MCF 10A (cell line): ENCODE measurements around the gene ZNF71. TPM values are rescaled to one million over a fixed set of nuclear protein-coding genes. Genes with fewer than 3 reads are reported as not detected.
"Not testable (repeated sequence)": the region's sequence is repeated elsewhere in the genome, so short reads cannot be mapped to it uniquely, and the experiment has no call there.

Experiments used
- BruUV-seq: library from RNA; stranded (reverse); fragments of 400-500 nt; replicated peaks from 2 replicates; lab custom pipeline; 2021; lab: Mats Ljungman, UMichigan
- CTCF ChIA-PET: fragments of 300-600 bp; sonication (Branson Sonifier 250); formaldehyde crosslinking; extraction: SDS; loops from one replicate; lab custom pipeline; 2021; ENCODE audit warnings: antibody characterized with exemption, inconsistent platforms; lab: Yijun Ruan, JAX
- POLR2A ChIA-PET: fragments of 300-600, 350-650 bp; sonication (Branson Sonifier 250); formaldehyde crosslinking; extraction: SDS; loops from one replicate; lab custom pipeline; 2020; ENCODE audit warnings: antibody characterized with exemption, inconsistent platforms; lab: Yijun Ruan, JAX
- DNase-seq: peaks from one replicate; pipeline ENCODE4 v3.0.0-alpha.2; 2018; ENCODE audit not compliant: unreplicated experiment
- H3K27ac Mint-ChIP-seq: one replicate; pipeline ENCODE4 v1.8.0; 2022; ENCODE audit warnings: mild to moderate bottlenecking, low read depth, mixed read lengths; ENCODE audit not compliant: unreplicated experiment
- H3K27me3 Mint-ChIP-seq: one replicate; pipeline ENCODE4 v1.8.0; 2022; ENCODE audit warnings: mixed read lengths; ENCODE audit not compliant: insufficient read depth, unreplicated experiment
- H3K36me3 Mint-ChIP-seq: one replicate; pipeline ENCODE4 v1.8.0; 2022; ENCODE audit warnings: mild to moderate bottlenecking, moderate library complexity, mixed read lengths; ENCODE audit not compliant: insufficient read depth, unreplicated experiment
- H3K4me1 Mint-ChIP-seq: one replicate; pipeline ENCODE4 v1.8.0; 2022; ENCODE audit warnings: mixed read lengths; ENCODE audit not compliant: insufficient read depth, unreplicated experiment
- H3K4me3 Mint-ChIP-seq: one replicate; pipeline ENCODE4 v1.8.0; 2022; ENCODE audit warnings: mild to moderate bottlenecking, moderate library complexity, mixed read lengths; ENCODE audit not compliant: unreplicated experiment
- H3K9me3 Mint-ChIP-seq: one replicate; pipeline ENCODE4 v1.8.0; 2022; ENCODE audit warnings: mixed read lengths; ENCODE audit not compliant: unreplicated experiment
- intact Hi-C: fragments of 100-400 bp; cut with micrococcal nuclease; formaldehyde crosslinking; loops from 2 replicates; pipeline ENCODE4 v1.14.1; 2022
- total RNA-seq: library from RNA; stranded (reverse); gene quantifications from 2 replicates; pipeline ENCODE4 v1.2.3, GENCODE V29; 2022
- TF ChIP-seq, protein P1 (sequence below): fragments of 200-600 bp; IDR thresholded peaks from one replicate; pipeline ENCODE4 v1.8.0; 2022; ENCODE audit warnings: antibody characterized with exemption, mild to moderate bottlenecking; ENCODE audit not compliant: unreplicated experiment

ZNF71 gene
- total RNA-seq, 1 experiment from 2014 or later = 4.0 TPM

DNA sequence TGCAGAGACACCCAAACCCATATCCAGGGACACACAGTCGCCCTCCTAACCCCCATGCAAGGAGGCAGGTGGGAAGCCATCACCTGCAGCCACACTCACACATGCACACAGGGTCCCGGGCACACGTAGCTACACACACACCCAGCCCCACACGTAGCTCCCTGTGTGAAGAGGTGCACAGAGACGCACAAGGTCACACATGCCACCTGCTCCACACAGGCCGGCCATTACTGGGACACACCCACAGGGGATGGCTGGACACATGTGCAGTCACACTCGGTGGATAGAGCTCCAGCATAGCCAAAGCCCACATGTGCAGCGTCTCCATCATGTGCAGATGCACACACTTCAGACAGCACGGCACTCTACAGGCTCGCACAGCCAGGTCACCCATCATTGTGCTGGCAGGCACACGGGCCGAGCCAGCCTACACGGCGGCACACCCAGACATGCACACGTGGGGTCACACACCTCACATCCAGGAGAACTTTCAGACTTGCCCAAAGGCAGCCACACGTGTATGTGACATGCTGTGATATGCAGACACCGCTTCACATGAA is 75.4 kb downstream of the ZNF71 start:
- no peak overlapping the region for H3K27ac Mint-ChIP-seq
- BruUV-seq = no TSS peak

DNA sequence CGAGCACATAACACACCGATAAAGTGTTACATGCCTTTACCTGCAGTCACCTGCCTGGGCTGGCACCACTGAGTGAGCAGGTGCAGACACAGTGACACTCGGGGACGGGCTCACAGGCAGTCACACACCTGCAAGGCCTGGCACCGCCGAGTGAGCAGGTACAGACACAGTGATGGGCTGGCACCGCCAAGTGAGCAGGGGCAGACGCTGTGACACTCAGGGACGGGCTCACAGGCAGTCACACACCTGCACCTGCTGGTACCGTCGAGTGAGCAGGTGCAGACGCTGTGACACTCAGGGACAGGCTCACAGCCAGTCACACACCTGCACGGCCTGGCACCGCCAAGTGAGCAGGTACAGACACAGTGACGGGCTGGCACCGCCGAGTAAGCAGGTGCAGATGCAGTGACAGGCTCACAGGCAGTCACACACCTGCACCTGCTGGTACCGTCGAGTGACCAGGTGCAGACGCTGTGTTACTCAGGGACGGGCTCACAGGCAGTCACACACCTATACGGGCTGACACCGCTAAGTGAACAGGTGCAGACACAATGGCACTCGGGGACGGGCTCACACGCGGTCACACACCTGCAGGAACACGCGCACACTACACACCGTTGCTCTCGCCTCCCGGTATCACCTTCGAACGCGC is 76.0 kb downstream of the ZNF71 start:
- intact Hi-C loops = no loop called here
- Mint-ChIP-seq H3K36me3 (no peaks in the 10 kb centered on the region), H3K4me3 (no peak overlapping the region), H3K4me1 (no peaks in the 10 kb centered on the region), H3K27ac (no peak overlapping the region), H3K27me3 (no peaks in the 10 kb centered on the region), H3K9me3 (no peaks in the 10 kb centered on the region)
- CTCF ChIA-PET = no interaction called here
- POLR2A ChIA-PET = no interaction called here
- no TSS peak for BruUV-seq
- no peak for DNase-seq
- TF ChIP-seq, protein P1, sequence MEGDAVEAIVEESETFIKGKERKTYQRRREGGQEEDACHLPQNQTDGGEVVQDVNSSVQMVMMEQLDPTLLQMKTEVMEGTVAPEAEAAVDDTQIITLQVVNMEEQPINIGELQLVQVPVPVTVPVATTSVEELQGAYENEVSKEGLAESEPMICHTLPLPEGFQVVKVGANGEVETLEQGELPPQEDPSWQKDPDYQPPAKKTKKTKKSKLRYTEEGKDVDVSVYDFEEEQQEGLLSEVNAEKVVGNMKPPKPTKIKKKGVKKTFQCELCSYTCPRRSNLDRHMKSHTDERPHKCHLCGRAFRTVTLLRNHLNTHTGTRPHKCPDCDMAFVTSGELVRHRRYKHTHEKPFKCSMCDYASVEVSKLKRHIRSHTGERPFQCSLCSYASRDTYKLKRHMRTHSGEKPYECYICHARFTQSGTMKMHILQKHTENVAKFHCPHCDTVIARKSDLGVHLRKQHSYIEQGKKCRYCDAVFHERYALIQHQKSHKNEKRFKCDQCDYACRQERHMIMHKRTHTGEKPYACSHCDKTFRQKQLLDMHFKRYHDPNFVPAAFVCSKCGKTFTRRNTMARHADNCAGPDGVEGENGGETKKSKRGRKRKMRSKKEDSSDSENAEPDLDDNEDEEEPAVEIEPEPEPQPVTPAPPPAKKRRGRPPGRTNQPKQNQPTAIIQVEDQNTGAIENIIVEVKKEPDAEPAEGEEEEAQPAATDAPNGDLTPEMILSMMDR = no peak

More for the DNA sequence above, 75.4 kb downstream of the ZNF71 start:
- ChIA-PET CTCF (interaction anchor here (1.0 kb wide), 1 partner anchor 12 kb away, joined by 3 read pairs; no protein-coding TSS in a partner anchor), POLR2A (no interaction called here)
- no peaks in the 10 kb centered on the region for H3K27me3 Mint-ChIP-seq
- no peak for DNase-seq
- intact Hi-C loops = no loop called here
- H3K4me3 Mint-ChIP-seq = no peak overlapping the region
- TF ChIP-seq, protein P1 = no peak
- no peaks in the 10 kb centered on the region for H3K9me3 Mint-ChIP-seq
- no peaks in the 10 kb centered on the region for H3K36me3 Mint-ChIP-seq
- H3K4me1 Mint-ChIP-seq = no peaks in the 10 kb centered on the region

DNA sequence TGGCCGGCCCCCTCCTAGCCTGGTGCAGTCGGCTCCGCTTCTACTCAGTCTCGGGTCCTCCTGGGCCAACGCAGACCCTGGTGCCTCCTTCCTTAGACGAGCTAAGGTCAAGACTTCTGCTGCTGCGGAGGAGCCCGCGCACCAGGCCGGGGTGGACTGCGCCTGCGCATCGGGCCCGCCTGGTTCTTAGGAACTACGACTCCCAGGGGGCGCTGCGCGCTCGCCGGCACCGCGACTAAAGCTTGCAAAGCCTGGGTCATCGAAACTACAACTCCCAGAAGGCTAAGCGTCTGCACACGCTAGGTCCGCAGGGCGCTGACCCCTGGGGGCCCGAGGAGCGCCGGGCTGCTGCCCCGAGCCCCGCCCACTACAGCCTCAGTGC is 76.5 kb downstream of the ZNF71 start, which contains the start of gene ZNF835:
TSS of gene ZNF835 (minus strand) at position 145 of the 382 bp plus-strand sequence. CDS start 6,559 bp downstream, outside the sequence.
- CTCF ChIA-PET = no interaction called here
- TF ChIP-seq, protein P1 = no peak
- Mint-ChIP-seq H3K36me3 (no peaks in the 10 kb centered on the region), H3K4me1 (no peaks in the 10 kb centered on the region), H3K9me3 (no peaks in the 10 kb centered on the region), H3K4me3 (no peak within 1 kb of the TSS), H3K27me3 (no peaks in the 10 kb centered on the region), H3K27ac (no peak within 1 kb of the TSS)
- BruUV-seq = no TSS peak
- POLR2A ChIA-PET = no interaction called here
- DNase-seq = no peak
- intact Hi-C loops = no loop called here

DNA sequence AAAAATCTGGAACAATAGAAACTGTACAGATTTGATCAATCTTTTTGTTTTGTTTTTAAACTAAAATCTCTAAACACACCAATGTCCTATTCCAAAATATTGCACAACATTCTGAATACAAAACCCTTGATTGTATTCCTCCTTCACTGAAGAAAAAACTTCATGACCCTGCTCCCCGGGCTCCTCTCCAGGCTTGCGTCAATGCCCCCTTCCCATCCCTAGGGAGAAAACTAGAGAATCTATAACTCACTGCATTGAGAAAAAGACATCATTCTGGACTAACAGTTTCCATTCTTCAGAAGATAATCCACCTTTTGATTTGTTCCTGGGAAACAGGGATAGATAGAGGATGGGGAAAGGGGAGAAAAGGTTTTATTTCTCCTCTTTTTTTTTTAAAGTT is 77.5 kb downstream of the ZNF71 start:
- BruUV-seq, CTCF ChIA-PET, H3K27ac Mint-ChIP-seq, POLR2A ChIA-PET, H3K4me3 Mint-ChIP-seq, DNase-seq, H3K36me3 Mint-ChIP-seq, H3K9me3 Mint-ChIP-seq, H3K27me3 Mint-ChIP-seq, intact Hi-C loops, H3K4me1 Mint-ChIP-seq: not testable (repeated sequence)

Other genes with a start within 250 kb of the ZNF71 start
- gene ZNF582, start 201.8 kb upstream of the ZNF71 start, total RNA-seq = not detected in 2 replicates
- 1.8 and 2.8 TPM in 2 replicates for gene ZNF583, start 191.0 kb upstream of the ZNF71 start, total RNA-seq
- gene ZNF667, start 118.0 kb upstream of the ZNF71 start, total RNA-seq = not detected in 2 replicates
- gene ZNF471, start 87.4 kb upstream of the ZNF71 start, total RNA-seq = not detected in 2 replicates
- not detected in 2 replicates for gene ZFP28, start 56.4 kb upstream of the ZNF71 start, total RNA-seq
- not detected in 2 replicates for gene ZNF470, start 27.8 kb upstream of the ZNF71 start, total RNA-seq
- gene SMIM17, start 47.9 kb downstream of the ZNF71 start, total RNA-seq = not detected in 2 replicates
- gene ZNF835, start 76.5 kb downstream of the ZNF71 start, total RNA-seq = not detected in 2 replicates
- gene PEG3, start 245.4 kb downstream of the ZNF71 start, total RNA-seq = not detected in 2 replicates
- not detected in 2 replicates for gene ZIM2, start 245.4 kb downstream of the ZNF71 start, total RNA-seq